Gastroesophageal sphincter (tissue), 4 donors: ENCODE data around the gene SPECC1L. TPM values are rescaled to one million over a fixed set of nuclear protein-coding genes. Genes with fewer than 3 reads are reported as not detected.
"Not testable (repeated sequence)": the region's sequence is repeated elsewhere in the genome, so short reads cannot be mapped to it uniquely, and the experiment has no call there.

Source experiments
- ATAC-seq: fragments of 150-250 bp; one replicate; pipeline ENCODE4 v1.9.1; 2016; ENCODE audit warnings: mild to moderate bottlenecking, moderate library complexity
- H3K27ac ChIP-seq, 4 donors: fragments of 200-600 bp; sonication (generic) in 3 of 4; 1 replicate in 3 of 4; 2 replicates in 1 of 4; pipeline ENCODE4 v1.5.1; 2016 to 2019
- H3K27me3 ChIP-seq: fragments of 200-600 bp; sonication (generic); one replicate; pipeline ENCODE4 v1.5.1; 2019
- H3K36me3 ChIP-seq, 2 donors: fragments of 200-600 bp; sonication (generic); one replicate each; pipeline ENCODE4 v1.5.1; 2019; ENCODE audit warnings: control low read depth in 1 of 2
- H3K4me1 ChIP-seq, 3 donors: fragments of 200-600 bp; sonication (generic); 1 replicate in 2 of 3; 2 replicates in 1 of 3; pipeline ENCODE4 v1.5.1; 2016 to 2019; ENCODE audit warnings: control low read depth in 2 of 3
- H3K4me3 ChIP-seq, 2 donors: fragments of 200-600 bp; sonication (generic); one replicate each; pipeline ENCODE4 v1.5.1; 2019; ENCODE audit warnings: mild to moderate bottlenecking in 1 of 2, moderate library complexity in 1 of 2
- H3K9me3 ChIP-seq, 3 donors: fragments of 200-600 bp; sonication (generic); one replicate each; pipeline ENCODE4 v1.5.1; 2017 to 2019; ENCODE audit warnings: control low read depth in 2 of 3
- CTCF ChIP-seq, 4 experiments: fragments of 200-600 bp in 2 of 4; fragments of 450-650 bp in 2 of 4; sonication (generic) in 1 of 4; IDR thresholded peaks; one replicate each; pipeline ENCODE4 v1.5.1; 2017 to 2019; ENCODE audit warnings: antibody characterized with exemption in 4 of 4, mild to moderate bottlenecking in 2 of 4, moderate library complexity in 2 of 4
- EP300 ChIP-seq: sonication (generic); formaldehyde crosslinking; IDR thresholded peaks from one replicate; pipeline ENCODE4 v1.6.1; 2017; ENCODE audit warnings: antibody characterized with exemption, mild to moderate bottlenecking
- POLR2A ChIP-seq, 2 donors: fragments of 450-650 bp; IDR thresholded peaks; one replicate each; pipeline ENCODE4 v1.6.1; 2017; ENCODE audit warnings: antibody characterized with exemption in 2 of 2, mild to moderate bottlenecking in 2 of 2, moderate library complexity in 1 of 2
- POLR2AphosphoS5 ChIP-seq: sonication (generic); formaldehyde crosslinking; IDR thresholded peaks from one replicate; pipeline ENCODE4 v1.6.1; 2017; ENCODE audit warnings: antibody characterized with exemption
- WGBS, 2 donors: methylation state at CpG; one replicate each; pipeline ENCODE4 v1.1.5; 2018; ENCODE audit warnings: low coverage in 1 of 2; 5-methylcytosine and 5-hydroxymethylcytosine counted together
- total RNA-seq, 4 donors: library from RNA; depleted of rRNA; stranded (reverse); fragments of >200 nt; gene quantifications; one replicate each; pipeline ENCODE4 v1.1.0, GENCODE V29; 2016

The SPECC1L gene
- total RNA-seq, 4 donors from 2014 or later, result 62.3 to 110 (median 92.5) TPM

GRCh38 chr22:24253126-24253525 is 17.5 kb upstream of the SPECC1L start:
- not testable (repeated sequence) for ATAC-seq, H3K4me3 ChIP-seq, H3K27ac ChIP-seq, H3K36me3 ChIP-seq, H3K9me3 ChIP-seq, H3K27me3 ChIP-seq, H3K4me1 ChIP-seq
- WGBS, 2 donors, result 100% methylated on average over 1 of the region's 12 CpGs; no CpG with 5 or more reads in 1 of the 2 donors

- H3K4me1 ChIP-seq, H3K27me3 ChIP-seq, H3K36me3 ChIP-seq, ATAC-seq, H3K4me3 ChIP-seq, H3K9me3 ChIP-seq, H3K27ac ChIP-seq: not testable (repeated sequence)
- WGBS, 2 donors, result 86% methylated on average over 2 of the region's 13 CpGs; no CpG with 5 or more reads in 1 of the 2 donors
Observed at GRCh38 chr22:24256136-24256535, 14.5 kb upstream of the SPECC1L start.

GRCh38 chr22:24256736-24257135 is 13.9 kb upstream of the SPECC1L start:
- not testable (repeated sequence) for H3K9me3 ChIP-seq, H3K27me3 ChIP-seq, H3K4me1 ChIP-seq, H3K4me3 ChIP-seq, ATAC-seq, H3K27ac ChIP-seq, H3K36me3 ChIP-seq
- no CpG with 5 or more reads among the region's 7 CpGs for WGBS, 2 donors

GRCh38 chr22:24259459-24259858 is 11.2 kb upstream of the SPECC1L start:
- H3K27me3 ChIP-seq, H3K9me3 ChIP-seq, H3K4me3 ChIP-seq, H3K36me3 ChIP-seq, ATAC-seq, H3K4me1 ChIP-seq, H3K27ac ChIP-seq: not testable (repeated sequence)
- WGBS, 2 donors, result 28% methylated on average over 2 of the region's 10 CpGs; no CpG with 5 or more reads in 1 of the 2 donors
- peak in 2 of 4 experiments; percentile 40 to 68 for TF ChIP-seq CTCF (IDR thresholded peaks at IDR 0.05)

- ATAC-seq, H3K9me3 ChIP-seq, H3K27ac ChIP-seq, H3K36me3 ChIP-seq, H3K4me3 ChIP-seq, H3K4me1 ChIP-seq, H3K27me3 ChIP-seq: not testable (repeated sequence)
- 95 to 100% methylated on average over 1 to 9 of the region's 18 CpGs for WGBS, 2 donors
Observed at GRCh38 chr22:24262185-24262749, 8.4 kb upstream of the SPECC1L start.

- not testable (repeated sequence) for H3K36me3 ChIP-seq, H3K27ac ChIP-seq, H3K4me1 ChIP-seq, H3K9me3 ChIP-seq, H3K4me3 ChIP-seq, H3K27me3 ChIP-seq, ATAC-seq
- no CpG with 5 or more reads among the region's 19 CpGs for WGBS, 2 donors
Observed at GRCh38 chr22:24263479-24263878, 7.2 kb upstream of the SPECC1L start.

- not testable (repeated sequence) for ATAC-seq, H3K4me1 ChIP-seq, H3K27ac ChIP-seq, H3K27me3 ChIP-seq, H3K9me3 ChIP-seq, H3K36me3 ChIP-seq, H3K4me3 ChIP-seq
- WGBS, 2 donors, result no CpG with 5 or more reads among the region's 9 CpGs
Observed at GRCh38 chr22:24264329-24264896, 6.2 kb upstream of the SPECC1L start.

GRCh38 chr22:24265734-24266133 is 4.9 kb upstream of the SPECC1L start:
- H3K27me3 ChIP-seq, result no peaks in the 10 kb centered on the region
- H3K4me1 ChIP-seq, result peaks cover 0 to 4% (median 0%) of the 10 kb centered on the region in 3 donors
- H3K27ac ChIP-seq, result no peak overlapping the region
- no peak for ATAC-seq
- no peaks in the 10 kb centered on the region for H3K36me3 ChIP-seq
- no peaks in the 10 kb centered on the region for H3K9me3 ChIP-seq
- no peak overlapping the region for H3K4me3 ChIP-seq
- no peak for TF ChIP-seq CTCF (IDR thresholded peaks at IDR 0.05)
- no peak for TF ChIP-seq EP300
- no peak for TF ChIP-seq POLR2AphosphoS5
- TF ChIP-seq POLR2A (IDR thresholded peaks at IDR 0.05), result no peak

- not testable (repeated sequence) for H3K4me3 ChIP-seq, H3K27me3 ChIP-seq, H3K36me3 ChIP-seq, H3K9me3 ChIP-seq, H3K4me1 ChIP-seq, H3K27ac ChIP-seq, ATAC-seq
- WGBS, 2 donors, result 20% methylated on average over 1 of the region's 6 CpGs; no CpG with 5 or more reads in 1 of the 2 donors
Observed at GRCh38 chr22:24266495-24266894, 4.1 kb upstream of the SPECC1L start.
